ENCODE measurements around the gene OR51B6. TPM values are rescaled to one million over a fixed set of nuclear protein-coding genes. Genes with fewer than 3 reads are reported as not detected.
"Not testable (repeated sequence)": the region's sequence is repeated elsewhere in the genome, so short reads cannot be mapped to it uniquely, and the experiment has no call there.

OR51B6 gene
- total and polyA plus RNA-seq, 2 experiments from 2014 or later, result not detected

DNA sequence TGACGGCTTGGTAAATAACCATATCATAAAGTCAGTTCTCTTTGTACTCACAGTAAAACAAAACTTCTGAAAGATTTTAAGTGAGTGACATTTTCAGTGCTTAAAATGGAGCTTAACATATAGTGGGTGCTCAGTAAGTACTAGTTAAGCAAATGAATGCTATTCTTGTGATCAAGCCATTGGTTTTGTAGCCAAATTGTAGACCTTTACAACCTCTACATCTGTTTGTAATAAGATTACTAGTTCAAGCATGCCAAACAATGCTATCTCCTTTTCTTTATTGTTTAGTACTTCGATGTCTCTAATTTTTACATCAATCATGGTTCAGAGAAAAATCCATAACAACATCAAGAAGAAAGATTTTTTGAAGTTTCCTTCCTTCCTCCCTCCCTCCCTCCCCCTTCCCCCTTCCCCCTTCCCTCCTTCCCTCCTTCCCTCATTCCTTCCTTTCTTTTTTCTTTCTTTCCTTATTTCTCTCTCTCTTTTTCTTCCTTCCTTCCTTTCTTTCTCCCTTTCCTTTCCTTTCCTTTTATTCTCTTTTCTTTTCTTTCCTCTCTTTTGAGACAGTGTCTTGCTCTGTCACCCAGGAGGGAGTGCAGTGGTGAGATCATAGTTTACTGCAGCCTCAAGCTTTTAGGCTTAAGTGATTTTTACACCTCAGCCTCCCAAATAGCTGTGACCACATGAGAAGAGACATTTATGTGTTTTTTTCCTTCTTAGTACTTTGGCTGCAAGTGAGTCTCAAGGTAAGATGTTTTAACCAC is 43.9 kb upstream of the OR51B6 start:
- no peaks in the 10 kb centered on the region for H3K79me2 ChIP-seq (ENCODE audit: insufficient read depth)
- WGBS, 2 experiments (ENCODE audit: low coverage in 1 of 2, low lambda C conversion rate in 2 of 2, missing lambda C conversion rate in 2 of 2), result 57 to 70% methylated on average over 2 of the region's 2 CpGs
- H4K20me1 ChIP-seq (ENCODE audit: insufficient read depth), result no peaks in the 10 kb centered on the region
- H3K27ac ChIP-seq, result no peak overlapping the region
- in situ Hi-C loops (cut with MboI), result no loop called here
- H3K36me3 ChIP-seq (ENCODE audit: low read depth), result no peaks in the 10 kb centered on the region
- H3K9me2 ChIP-seq (ENCODE audit: insufficient read depth), result 0 out of 2 replicates have a peak, but pooled peaks cover 4% of the 10 kb centered on the region
- no peak overlapping the region for H3K4me2 ChIP-seq (ENCODE audit: unreplicated experiment)
- no peak overlapping the region for H3K9ac ChIP-seq
- TF ChIP-seq EZH2phosphoT487 (IDR thresholded peaks at IDR 0.05; ENCODE audit: insufficient read depth, low read depth), result no peak
- TF ChIP-seq EZH2 (IDR thresholded peaks at IDR 0.05; ENCODE audit: insufficient read depth, poor library complexity, severe bottlenecking), result no peak
- DNase-seq, result no peak
- peaks cover 12% of the 10 kb centered on the region for H3K4me1 ChIP-seq (ENCODE audit: insufficient read depth)
- H2AFZ ChIP-seq, result no peak overlapping the region
- 0 out of 2 replicates have a peak, but pooled peaks cover 12% of the 10 kb centered on the region for H3F3A ChIP-seq (ENCODE audit: insufficient read depth)
- H3K9me3 ChIP-seq (ENCODE audit: low read depth), result no peaks in the 10 kb centered on the region
- H3K4me3 ChIP-seq, result no peak overlapping the region
- no peaks in the 10 kb centered on the region for H3K27me3 ChIP-seq (replicated peaks; ENCODE audit: insufficient read depth)

DNA sequence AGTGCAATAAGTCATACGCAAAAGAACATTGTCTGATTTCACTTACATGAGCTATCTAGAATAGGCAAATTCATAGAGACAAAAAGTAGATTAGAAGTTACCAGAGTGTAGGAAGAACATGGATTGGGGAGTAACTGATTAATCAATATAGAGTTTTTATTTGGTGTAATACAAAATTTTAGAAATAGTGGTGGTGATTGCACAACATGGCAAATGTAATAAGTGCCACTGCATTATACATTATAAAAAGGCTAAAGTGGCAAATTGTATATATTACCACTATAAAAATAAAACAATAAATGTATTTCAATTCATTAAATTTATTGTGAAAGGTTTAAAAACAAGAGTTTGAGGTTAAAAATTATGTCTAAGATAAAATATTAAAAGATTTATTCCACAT is 40.9 kb upstream of the OR51B6 start:
- TF ChIP-seq EZH2phosphoT487 (IDR thresholded peaks at IDR 0.05; ENCODE audit: insufficient read depth, low read depth) (no peak), EZH2 (IDR thresholded peaks at IDR 0.05; ENCODE audit: insufficient read depth, poor library complexity, severe bottlenecking) (no peak)
- no peak overlapping the region for H3K27ac ChIP-seq
- H3K9ac ChIP-seq, result no peak overlapping the region
- H3K27me3 ChIP-seq (replicated peaks; ENCODE audit: insufficient read depth), result no peaks in the 10 kb centered on the region
- no peak overlapping the region for H3K4me2 ChIP-seq (ENCODE audit: unreplicated experiment)
- H3K79me2 ChIP-seq (ENCODE audit: insufficient read depth), result no peaks in the 10 kb centered on the region
- no peaks in the 10 kb centered on the region for H3F3A ChIP-seq (ENCODE audit: insufficient read depth)
- H3K4me1 ChIP-seq (ENCODE audit: insufficient read depth), result no peaks in the 10 kb centered on the region
- H2AFZ ChIP-seq, result no peak overlapping the region
- no peak for DNase-seq
- in situ Hi-C loops (cut with MboI), result no loop called here
- H3K9me3 ChIP-seq (ENCODE audit: low read depth), result no peaks in the 10 kb centered on the region
- no peak overlapping the region for H3K4me3 ChIP-seq
- no peaks in the 10 kb centered on the region for H4K20me1 ChIP-seq (ENCODE audit: insufficient read depth)
- 0 out of 2 replicates have a peak, but pooled peaks cover 4% of the 10 kb centered on the region for H3K9me2 ChIP-seq (ENCODE audit: insufficient read depth)
- 87 to 96% methylated on average over 1 of the region's 1 CpG for WGBS, 2 experiments (ENCODE audit: low coverage in 1 of 2, low lambda C conversion rate in 2 of 2, missing lambda C conversion rate in 2 of 2)
- no peaks in the 10 kb centered on the region for H3K36me3 ChIP-seq (ENCODE audit: low read depth)

DNA sequence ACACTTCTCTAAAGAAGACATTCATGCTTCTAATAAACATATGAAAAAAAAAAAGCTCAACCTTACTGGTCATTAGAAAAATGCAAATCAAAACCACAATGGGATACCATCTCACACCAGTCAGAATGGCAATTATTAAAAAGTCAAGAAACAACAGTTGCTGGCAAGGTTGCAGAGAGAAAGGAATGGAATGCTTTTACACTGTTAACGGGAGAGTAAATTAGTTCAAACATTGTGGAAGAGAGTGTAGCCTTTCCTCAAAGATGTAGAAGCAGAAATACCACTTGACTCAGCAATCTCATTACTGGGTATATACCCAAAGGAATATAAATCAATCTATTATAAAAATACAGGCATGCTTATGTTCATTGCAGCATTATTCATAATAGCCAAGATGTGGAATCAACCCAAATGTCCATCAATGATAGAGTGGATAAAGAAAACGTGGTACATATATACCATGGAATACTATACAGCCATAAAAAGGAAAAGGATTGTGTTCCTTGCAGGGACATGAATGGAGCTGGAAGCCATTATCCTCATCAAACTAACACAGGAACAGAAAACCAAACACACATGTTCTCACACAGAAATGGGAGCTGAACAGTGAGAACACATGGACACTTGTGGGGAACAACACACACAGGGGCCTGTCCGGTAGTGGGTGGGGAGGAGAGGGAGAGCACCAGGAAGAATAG is 37.8 kb upstream of the OR51B6 start:
- not testable (repeated sequence) for H3K27ac ChIP-seq, H3K9ac ChIP-seq

DNA sequence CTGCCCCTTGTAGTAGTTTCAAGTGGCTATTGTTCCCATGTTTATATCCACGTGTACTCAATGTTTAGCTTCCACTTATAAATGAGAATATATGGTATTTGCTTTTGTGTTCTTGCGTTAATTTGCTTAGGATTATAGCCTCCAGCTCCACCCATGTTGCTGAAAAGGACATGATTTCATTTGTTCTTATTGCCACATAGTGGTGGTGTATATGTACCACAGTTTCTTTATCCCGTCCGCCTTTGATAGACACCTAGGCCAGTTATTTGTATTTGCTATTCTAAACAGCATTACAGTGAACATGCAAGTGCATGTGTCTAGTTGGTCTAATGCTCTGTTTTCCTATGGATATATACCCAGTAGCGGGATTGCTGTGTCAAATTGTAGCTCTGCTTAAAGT is 34.0 kb upstream of the OR51B6 start:
- H2AFZ ChIP-seq, result no peak overlapping the region
- no peak overlapping the region for H3K4me2 ChIP-seq (ENCODE audit: unreplicated experiment)
- H3K27me3 ChIP-seq (replicated peaks; ENCODE audit: insufficient read depth), result no peaks in the 10 kb centered on the region
- H4K20me1 ChIP-seq (ENCODE audit: insufficient read depth), result no peaks in the 10 kb centered on the region
- peaks cover 6% of the 10 kb centered on the region; the same call in 1 of the 2 replicates for H3K9me2 ChIP-seq (ENCODE audit: insufficient read depth)
- no peaks in the 10 kb centered on the region for H3K4me1 ChIP-seq (ENCODE audit: insufficient read depth)
- WGBS, 2 experiments (ENCODE audit: low coverage in 1 of 2, low lambda C conversion rate in 2 of 2, missing lambda C conversion rate in 2 of 2), result 62 to 64% methylated on average over 5 of the region's 5 CpGs
- H3K27ac ChIP-seq, result no peak overlapping the region
- H3K9ac ChIP-seq, result no peak overlapping the region
- no peaks in the 10 kb centered on the region for H3K9me3 ChIP-seq (ENCODE audit: low read depth)
- in situ Hi-C loops (cut with MboI), result no loop called here
- no peak overlapping the region for H3K4me3 ChIP-seq
- no peak for TF ChIP-seq EZH2 (IDR thresholded peaks at IDR 0.05; ENCODE audit: insufficient read depth, poor library complexity, severe bottlenecking)
- peak; percentile 10 for DNase-seq
- no peaks in the 10 kb centered on the region for H3F3A ChIP-seq (ENCODE audit: insufficient read depth)
- H3K36me3 ChIP-seq (ENCODE audit: low read depth), result no peaks in the 10 kb centered on the region
- H3K79me2 ChIP-seq (ENCODE audit: insufficient read depth), result no peaks in the 10 kb centered on the region

More for the DNA sequence above, 37.8 kb upstream of the OR51B6 start:
- H3K36me3 ChIP-seq (ENCODE audit: low read depth); H3K9me3 ChIP-seq (ENCODE audit: low read depth); H2AFZ ChIP-seq; H3K27me3 ChIP-seq (replicated peaks; ENCODE audit: insufficient read depth); H3F3A ChIP-seq (ENCODE audit: insufficient read depth); H4K20me1 ChIP-seq (ENCODE audit: insufficient read depth); H3K4me1 ChIP-seq (ENCODE audit: insufficient read depth); H3K79me2 ChIP-seq (ENCODE audit: insufficient read depth); H3K9me2 ChIP-seq (ENCODE audit: insufficient read depth); DNase-seq; H3K4me2 ChIP-seq (ENCODE audit: unreplicated experiment); in situ Hi-C loops (cut with MboI); H3K4me3 ChIP-seq: not testable (repeated sequence)
- 46 to 53% methylated on average over 3 of the region's 3 CpGs for WGBS, 2 experiments (ENCODE audit: low coverage in 1 of 2, low lambda C conversion rate in 2 of 2, missing lambda C conversion rate in 2 of 2)

Data from GM23248 (cell line).